DND-41 (cell line): Measurements from ENCODE around the gene HKDC1.

ENCODE experiments used
- ATAC-seq: fragments of 200-7000 bp; cut with Tn5 transposase; 3 replicates; pipeline ENCODE4 v1.9.1; 2021; ENCODE audit warnings: low read depth; ENCODE audit not compliant: insufficient read depth
- DNase-seq: peaks from one replicate; pipeline ENCODE4 v3.0.0-alpha.2; 2020
- H2AFZ ChIP-seq: 2 replicates; pipeline ENCODE4 v1.6.0; 2012; ENCODE audit warnings: low read depth, low read length
- H3K27ac ChIP-seq: 2 replicates; pipeline ENCODE4 v1.5.1; 2012; ENCODE audit warnings: low read length, inconsistent platforms
- H3K27me3 ChIP-seq: fragments of 200-600 bp; sonication (generic); 2 replicates; pipeline ENCODE4 v1.6.0; 2012; ENCODE audit warnings: low read length, mild to moderate bottlenecking, inconsistent platforms; ENCODE audit not compliant: insufficient read depth, poor library complexity
- H3K36me3 ChIP-seq: 2 replicates; pipeline ENCODE4 v1.5.1; 2012; ENCODE audit warnings: low read length, inconsistent platforms; ENCODE audit not compliant: insufficient read depth
- H3K4me1 ChIP-seq: 2 replicates; pipeline ENCODE4 v1.5.1; 2012; ENCODE audit warnings: mild to moderate bottlenecking, low read length; ENCODE audit not compliant: insufficient read depth
- H3K4me2 ChIP-seq: 2 replicates; pipeline ENCODE4 v1.6.0; 2012; ENCODE audit warnings: mild to moderate bottlenecking, moderate library complexity, low read length, inconsistent platforms; ENCODE audit not compliant: insufficient read depth
- H3K4me3 ChIP-seq, 2 experiments: fragments of 200-600 bp in 1 of 2; shearing (Covaris generic) in 1 of 2; 2 replicates each; pipeline ENCODE4 v1.5.1; 2012 to 2016; ENCODE audit warnings: inconsistent platforms in 2 of 2, low read length in 2 of 2, mild to moderate bottlenecking in 2 of 2, low read depth in 1 of 2, moderate library complexity in 1 of 2
- H3K79me2 ChIP-seq: 2 replicates; pipeline ENCODE4 v1.6.0; 2012; ENCODE audit warnings: low read length, inconsistent platforms; ENCODE audit not compliant: insufficient read depth
- H3K9ac ChIP-seq: 2 replicates; pipeline ENCODE4 v1.6.0; 2012; ENCODE audit warnings: low read depth, mild to moderate bottlenecking, inconsistent platforms, low read length, moderate library complexity
- H3K9me3 ChIP-seq: 2 replicates; pipeline ENCODE4 v1.5.1; 2012; ENCODE audit warnings: low read length, moderate library complexity, mild to moderate bottlenecking, inconsistent platforms; ENCODE audit not compliant: insufficient read depth, severe bottlenecking
- H4K20me1 ChIP-seq: 2 replicates; pipeline ENCODE4 v1.6.0; 2012; ENCODE audit warnings: low read length; ENCODE audit not compliant: insufficient read depth
- CTCF ChIP-seq: IDR thresholded peaks from 2 replicates; pipeline ENCODE4 v1.5.1; 2012; ENCODE audit warnings: borderline replicate concordance, low read length, moderate library complexity, mild to moderate bottlenecking; ENCODE audit not compliant: poor library complexity, severe bottlenecking; ENCODE audit errors: extremely low read depth
- EZH2 ChIP-seq: IDR thresholded peaks from 3 replicates; pipeline ENCODE4 v1.6.1; 2012; ENCODE audit warnings: borderline replicate concordance, low read depth, mild to moderate bottlenecking, moderate library complexity, low read length, inconsistent platforms; ENCODE audit not compliant: severe bottlenecking

The HKDC1 gene

GRCh38 chr10:69316313-69317059, 96.4 kb downstream of the HKDC1 start:
- Histone ChIP-seq H3K27ac (no peak overlapping the region), H3K4me3 (no peak overlapping the region), H3K27me3 (no peaks in the 10 kb centered on the region), H3K4me2 (no peak overlapping the region), H3K79me2 (peaks cover 28% of the 10 kb centered on the region), H3K9ac (no peak overlapping the region), H4K20me1 (peaks cover 19% of the 10 kb centered on the region), H2AFZ (no peak overlapping the region), H3K36me3 (peaks cover 11% of the 10 kb centered on the region; the same call in 1 of the 2 replicates), H3K4me1 (peaks cover 39% of the 10 kb centered on the region), H3K9me3 (no peaks in the 10 kb centered on the region)
- no peak for DNase-seq
- no peak for ATAC-seq
- TF ChIP-seq EZH2 (no peak), CTCF (no peak)
